Activated B cell treated with CpG ODN at 0.5 μM for 24 hours (primary cell): ENCODE data around the gene PLA2G2E. TPM values are rescaled to one million over a fixed set of nuclear protein-coding genes. Genes with fewer than 3 reads are reported as not detected.

ENCODE experiments used
- ATAC-seq: fragments of 200-7000 bp; cut with Tn5 transposase; one replicate; pipeline ENCODE4 v1.10.0; 2021; ENCODE audit warnings: low read depth, mild to moderate bottlenecking, moderate library complexity
- CTCF ChIA-PET: fragments of 350-600 bp; sonication (Branson Sonifier 250); formaldehyde crosslinking; loops from one replicate; lab custom pipeline; 2021; ENCODE audit warnings: antibody characterized with exemption; lab: Charles Lee
- POLR2A ChIA-PET: fragments of 350-600 bp; sonication (Branson Sonifier 250); formaldehyde crosslinking; loops from one replicate; lab custom pipeline; 2021; ENCODE audit warnings: antibody characterized with exemption; lab: Charles Lee
- DNase-seq: peaks from one replicate; pipeline ENCODE4 v3.0.0; 2022
- H3K27ac Mint-ChIP-seq: one replicate; pipeline ENCODE4 v1.8.0; 2020; ENCODE audit warnings: mixed read lengths
- H3K27me3 Mint-ChIP-seq: one replicate; pipeline ENCODE4 v1.8.0; 2021; ENCODE audit warnings: mixed read lengths
- H3K36me3 Mint-ChIP-seq: one replicate; pipeline ENCODE4 v1.8.0; 2021; ENCODE audit warnings: low read depth, mixed read lengths
- H3K4me1 Mint-ChIP-seq: one replicate; pipeline ENCODE4 v1.8.0; 2021; ENCODE audit warnings: mixed read lengths
- H3K4me3 Mint-ChIP-seq: one replicate; pipeline ENCODE4 v1.8.0; 2020; ENCODE audit warnings: mild to moderate bottlenecking, mixed read lengths
- H3K9me3 Mint-ChIP-seq: one replicate; pipeline ENCODE4 v1.8.0; 2020; ENCODE audit warnings: mixed read lengths
- intact Hi-C: fragments of 100-400 bp; cut with micrococcal nuclease; formaldehyde crosslinking; loops from one replicate; pipeline ENCODE4 v1.15.1; 2024
- total RNA-seq: library from RNA; stranded (reverse); gene quantifications from 2 replicates; pipeline ENCODE4 v1.2.3, GENCODE V29; 2022
- TF ChIP-seq, protein P1 (sequence below): fragments of 200-600 bp; IDR thresholded peaks from one replicate; pipeline ENCODE4 v1.8.0; 2022; ENCODE audit warnings: antibody characterized with exemption, mild to moderate bottlenecking

Gene PLA2G2E
- total RNA-seq, 1 donor from 2014 or later = not detected

- intact Hi-C loops = no loop called here
- Mint-ChIP-seq H3K4me1 (peaks cover 8% of the 10 kb centered on the region), H3K9me3 (no peaks in the 10 kb centered on the region), H3K27me3 (peaks cover 13% of the 10 kb centered on the region), H3K36me3 (no peaks in the 10 kb centered on the region), H3K27ac (no peak overlapping the region), H3K4me3 (no peak overlapping the region)
- TF ChIP-seq, protein P1, sequence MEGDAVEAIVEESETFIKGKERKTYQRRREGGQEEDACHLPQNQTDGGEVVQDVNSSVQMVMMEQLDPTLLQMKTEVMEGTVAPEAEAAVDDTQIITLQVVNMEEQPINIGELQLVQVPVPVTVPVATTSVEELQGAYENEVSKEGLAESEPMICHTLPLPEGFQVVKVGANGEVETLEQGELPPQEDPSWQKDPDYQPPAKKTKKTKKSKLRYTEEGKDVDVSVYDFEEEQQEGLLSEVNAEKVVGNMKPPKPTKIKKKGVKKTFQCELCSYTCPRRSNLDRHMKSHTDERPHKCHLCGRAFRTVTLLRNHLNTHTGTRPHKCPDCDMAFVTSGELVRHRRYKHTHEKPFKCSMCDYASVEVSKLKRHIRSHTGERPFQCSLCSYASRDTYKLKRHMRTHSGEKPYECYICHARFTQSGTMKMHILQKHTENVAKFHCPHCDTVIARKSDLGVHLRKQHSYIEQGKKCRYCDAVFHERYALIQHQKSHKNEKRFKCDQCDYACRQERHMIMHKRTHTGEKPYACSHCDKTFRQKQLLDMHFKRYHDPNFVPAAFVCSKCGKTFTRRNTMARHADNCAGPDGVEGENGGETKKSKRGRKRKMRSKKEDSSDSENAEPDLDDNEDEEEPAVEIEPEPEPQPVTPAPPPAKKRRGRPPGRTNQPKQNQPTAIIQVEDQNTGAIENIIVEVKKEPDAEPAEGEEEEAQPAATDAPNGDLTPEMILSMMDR = no peak
- ChIA-PET CTCF (no interaction called here), POLR2A (no interaction called here)
- DNase-seq (no peak), ATAC-seq (no peak)
Observed at GRCh38 chr1:19877821-19878636, 45.4 kb downstream of the PLA2G2E start.

DNA sequence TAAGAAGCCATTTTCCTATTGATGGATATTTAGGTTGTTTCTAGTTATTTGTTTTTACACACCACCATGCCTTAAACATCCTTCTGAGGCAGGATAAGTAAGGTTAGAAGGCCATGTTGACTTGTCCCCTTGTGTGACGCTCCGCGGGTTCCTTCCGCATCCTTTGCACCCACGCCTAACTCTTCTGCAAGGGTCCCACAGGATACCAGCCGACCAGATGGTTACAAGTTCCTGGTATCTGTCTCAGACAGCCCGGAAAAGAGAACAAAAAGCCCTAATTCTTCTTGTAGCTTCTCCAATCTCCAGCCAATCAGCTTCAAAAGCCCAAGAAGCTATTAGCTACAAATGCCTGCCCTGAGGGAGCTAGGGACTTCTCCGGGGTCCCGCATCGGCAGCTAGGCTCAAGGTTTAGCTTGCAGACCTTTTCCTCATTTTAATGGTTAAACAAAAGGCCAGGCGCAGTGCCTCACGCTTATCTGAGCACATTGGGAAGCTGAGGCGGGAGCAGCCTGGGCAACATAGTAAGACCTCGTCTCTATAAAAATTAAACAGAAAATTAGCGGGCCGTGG is 46.2 kb downstream of the PLA2G2E start:
- H3K27ac Mint-ChIP-seq = no peak overlapping the region
- DNase-seq = no peak
- no peak for ATAC-seq
- CTCF ChIA-PET = no interaction called here
- POLR2A ChIA-PET = no interaction called here
- peaks cover 14% of the 10 kb centered on the region for H3K27me3 Mint-ChIP-seq
- H3K9me3 Mint-ChIP-seq = no peaks in the 10 kb centered on the region
- H3K36me3 Mint-ChIP-seq = no peaks in the 10 kb centered on the region
- TF ChIP-seq, protein P1 = no peak
- H3K4me1 Mint-ChIP-seq = peaks cover 6% of the 10 kb centered on the region
- H3K4me3 Mint-ChIP-seq = no peak overlapping the region
- intact Hi-C loops = no loop called here

DNA sequence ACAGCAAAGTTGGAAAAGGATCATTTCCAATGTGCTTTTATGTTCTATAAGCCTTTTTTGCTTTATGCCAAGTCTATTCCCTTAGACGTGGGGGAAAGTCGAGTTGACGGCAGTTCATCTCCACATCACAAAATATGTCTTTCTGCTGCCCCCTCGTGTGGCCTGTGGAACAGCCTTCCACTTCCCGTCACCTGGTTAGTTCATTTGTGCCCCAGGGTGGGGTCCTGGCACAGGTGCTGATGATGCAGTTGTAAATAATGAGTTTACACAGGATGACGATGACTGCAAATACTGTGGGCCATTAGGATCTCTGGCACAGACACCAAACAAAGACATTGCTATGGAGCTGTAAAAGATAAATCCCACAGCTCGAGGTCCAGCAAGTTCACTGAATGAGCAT is 51.2 kb downstream of the PLA2G2E start:
- no peaks in the 10 kb centered on the region for H3K9me3 Mint-ChIP-seq
- peaks cover 33% of the 10 kb centered on the region for H3K27me3 Mint-ChIP-seq
- ChIA-PET CTCF (no interaction called here), POLR2A (no interaction called here)
- no peak overlapping the region for H3K4me3 Mint-ChIP-seq
- H3K27ac Mint-ChIP-seq = no peak overlapping the region
- H3K4me1 Mint-ChIP-seq = no peaks in the 10 kb centered on the region
- ATAC-seq (no peak), DNase-seq (no peak)
- intact Hi-C loops = no loop called here
- H3K36me3 Mint-ChIP-seq = no peaks in the 10 kb centered on the region
- TF ChIP-seq, protein P1 = no peak

Other genes starting within 250 kb of the PLA2G2E start
- 22.3 and 23.4 TPM in 2 replicates for gene TMCO4, start 123.7 kb downstream of the PLA2G2E start, total RNA-seq
- not detected in 2 replicates for gene RNF186, start 108.3 kb downstream of the PLA2G2E start, total RNA-seq
- gene OTUD3, start 41.2 kb downstream of the PLA2G2E start, total RNA-seq = 13.2 and 14.2 TPM in 2 replicates
- gene PLA2G2A, start 56.0 kb upstream of the PLA2G2E start, total RNA-seq = not detected in 2 replicates
- not detected in 2 replicates for gene PLA2G5, start 146.6 kb upstream of the PLA2G2E start, total RNA-seq
- gene PLA2G2D, start 195.9 kb upstream of the PLA2G2E start, total RNA-seq = 0.16 and 0.29 TPM in 2 replicates
- not detected in 2 replicates for gene PLA2G2F, start 215.7 kb upstream of the PLA2G2E start, total RNA-seq